Tibial artery (tissue), 4 donors: Measurements from ENCODE around the gene FMNL1.

ENCODE experiments used
- DNase-seq, 2 donors: peaks; one replicate each; pipeline ENCODE4 v3.0.0-alpha.2; 2019
- H3K27ac ChIP-seq, 2 donors: fragments of 200-600 bp; sonication (generic) in 1 of 2; 1 replicate in 1 of 2; 2 replicates in 1 of 2; pipeline ENCODE4 v1.5.1; 2018 to 2019; ENCODE audit warnings: mild to moderate bottlenecking in 1 of 2
- H3K27me3 ChIP-seq, 2 donors: fragments of 200-600 bp; sonication (generic) in 1 of 2; one replicate each; pipeline versions ENCODE4 v1.5.1 to v1.6.0; 2016 to 2019
- H3K36me3 ChIP-seq, 3 donors: fragments of 200-600 bp; sonication (generic) in 2 of 3; one replicate each; pipeline ENCODE4 v1.5.1; 2016 to 2019; ENCODE audit warnings: mild to moderate bottlenecking in 2 of 3
- H3K4me1 ChIP-seq, 4 donors: fragments of 200-600 bp; sonication (generic) in 2 of 4; 1 replicate in 3 of 4; 2 replicates in 1 of 4; pipeline ENCODE4 v1.5.1; 2016 to 2019
- H3K4me3 ChIP-seq, 2 donors: fragments of 200-600 bp; sonication (generic) in 1 of 2; 1 replicate in 1 of 2; 2 replicates in 1 of 2; pipeline ENCODE4 v1.5.1; 2018 to 2019; ENCODE audit warnings: mild to moderate bottlenecking in 2 of 2
- H3K9me3 ChIP-seq, 3 donors: fragments of 200-600 bp; sonication (generic) in 1 of 3; one replicate each; pipeline ENCODE4 v1.5.1; 2016 to 2019
- CTCF ChIP-seq, 2 experiments: fragments of 200-600 bp in 1 of 2; fragments of 450-650 bp in 1 of 2; IDR thresholded peaks; one replicate each; pipeline ENCODE4 v1.5.1; 2017 to 2019; ENCODE audit warnings: antibody characterized with exemption in 2 of 2, mild to moderate bottlenecking in 1 of 2, moderate library complexity in 1 of 2
- intact Hi-C: fragments of 100-400 bp; cut with DNase I; formaldehyde crosslinking; loops from one replicate; pipeline ENCODE4 v1.15.0; 2023; ENCODE audit warnings: low total_unique reads

FMNL1 gene

GRCh38 chr17:45260204-45260783, 38.6 kb downstream of the FMNL1 start:
- peaks cover 0 to 22% (median 15%) of the 10 kb centered on the region in 3 donors for H3K36me3 ChIP-seq
- H3K4me1 ChIP-seq, result peaks cover 0 to 15% (median 10%) of the 10 kb centered on the region in 4 donors
- TF ChIP-seq CTCF (IDR thresholded peaks at IDR 0.05), result no peak
- H3K4me3 ChIP-seq, result no peak overlapping the region
- no peak overlapping the region for H3K27ac ChIP-seq
- peaks cover 0 to 13% of the 10 kb centered on the region in 2 donors for H3K27me3 ChIP-seq
- intact Hi-C loops, result no loop called here
- no peaks in the 10 kb centered on the region for H3K9me3 ChIP-seq
- no peak for DNase-seq

- TF ChIP-seq CTCF (IDR thresholded peaks at IDR 0.05), result no peak
- intact Hi-C loops, result no loop called here
- Histone ChIP-seq H3K4me1 (peaks cover 0 to 15% (median 10%) of the 10 kb centered on the region in 4 donors), H3K27ac (peak within 1 kb of the TSS; percentile 41 to 48), H3K4me3 (peak within 1 kb of the TSS; percentile 67 to 79), H3K27me3 (peaks cover 0 to 4% of the 10 kb centered on the region in 2 donors), H3K9me3 (no peaks in the 10 kb centered on the region), H3K36me3 (peaks cover 1 to 38% (median 27%) of the 10 kb centered on the region in 3 donors)
- peak; percentile 60 to 74 for DNase-seq
Measured at GRCh38 chr17:45261577-45262515, 40.2 kb downstream of the FMNL1 start, which contains the start of gene SPATA32. SPATA32 (minus strand) TSS chr17:45262094; CDS start chr17:45262016, 78 bp downstream.

- DNase-seq, result no peak
- intact Hi-C loops, result no loop called here
- peak overlapping the region in 1 of 2 donors; percentile 41 for H3K27ac ChIP-seq
- H3K36me3 ChIP-seq, result peaks cover 8 to 48% (median 37%) of the 10 kb centered on the region in 3 donors
- H3K9me3 ChIP-seq, result no peaks in the 10 kb centered on the region
- H3K27me3 ChIP-seq, result no peaks in the 10 kb centered on the region
- peak overlapping the region; percentile 67 to 79 for H3K4me3 ChIP-seq
- peaks cover 0 to 15% (median 10%) of the 10 kb centered on the region in 4 donors for H3K4me1 ChIP-seq
- TF ChIP-seq CTCF (IDR thresholded peaks at IDR 0.05), result no peak
Measured at GRCh38 chr17:45262516-45263476, 41.1 kb downstream of the FMNL1 start.

GRCh38 chr17:45263477-45263860, 41.8 kb downstream of the FMNL1 start:
- H3K27ac ChIP-seq, result no peak overlapping the region
- H3K9me3 ChIP-seq, result no peaks in the 10 kb centered on the region
- peaks cover 0 to 15% (median 10%) of the 10 kb centered on the region in 4 donors for H3K4me1 ChIP-seq
- intact Hi-C loops, result no loop called here
- no peak overlapping the region for H3K4me3 ChIP-seq
- DNase-seq, result no peak
- H3K27me3 ChIP-seq, result no peaks in the 10 kb centered on the region
- H3K36me3 ChIP-seq, result peaks cover 13 to 54% (median 42%) of the 10 kb centered on the region in 3 donors
- TF ChIP-seq CTCF (IDR thresholded peaks at IDR 0.05), result no peak

- Histone ChIP-seq H3K9me3 (no peaks in the 10 kb centered on the region), H3K27me3 (no peaks in the 10 kb centered on the region), H3K4me1 (peaks cover 0 to 15% (median 10%) of the 10 kb centered on the region in 4 donors), H3K27ac (no peak overlapping the region), H3K4me3 (no peak overlapping the region), H3K36me3 (peaks cover 23 to 64% (median 52%) of the 10 kb centered on the region in 3 donors)
- TF ChIP-seq CTCF (IDR thresholded peaks at IDR 0.05), result no peak
- DNase-seq, result no peak
- intact Hi-C loops, result no loop called here
Measured at GRCh38 chr17:45264430-45264829, 42.7 kb downstream of the FMNL1 start.
